Peyer's patch (tissue), 4 donors: Measurements from ENCODE around the gene CDKAL1.

Source experiments
- POLR2A ChIP-seq, 2 donors: fragments of 450-650 bp; IDR thresholded peaks; one replicate each; pipeline ENCODE4 v1.5.1; 2017; ENCODE audit warnings: antibody characterized with exemption in 2 of 2, mild to moderate bottlenecking in 2 of 2, moderate library complexity in 2 of 2
- TF ChIP-seq, protein P1 (sequence below), 6 experiments: fragments of 450-650 bp in 4 of 6; fragments of 200-600 bp in 2 of 6; sonication (generic) in 1 of 6; IDR thresholded peaks; one replicate each; pipeline ENCODE4 v1.5.1; 2017 to 2019; ENCODE audit warnings: antibody characterized with exemption in 6 of 6, mild to moderate bottlenecking in 3 of 6, moderate library complexity in 1 of 6

DNA sequence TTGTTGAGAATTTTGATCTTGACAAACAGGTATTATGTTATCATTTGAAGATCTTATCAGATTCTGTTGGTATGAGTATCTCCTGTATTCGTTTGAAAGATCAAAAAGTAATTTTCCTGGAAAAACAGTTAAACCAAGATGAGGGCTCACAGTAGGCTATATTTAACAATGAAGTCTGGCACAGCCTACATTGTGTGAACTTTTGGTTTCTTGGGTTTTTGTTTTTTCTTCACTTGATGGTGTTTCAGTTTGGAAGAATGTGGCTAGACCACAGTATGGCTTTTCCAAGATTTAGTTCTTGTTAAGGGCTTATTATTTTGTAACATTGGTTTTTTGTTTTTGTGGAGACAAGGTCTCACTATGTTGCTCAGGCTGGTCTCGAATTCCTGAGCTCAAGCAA is 306.4 kb downstream of the CDKAL1 start:
- TF ChIP-seq, protein P1, sequence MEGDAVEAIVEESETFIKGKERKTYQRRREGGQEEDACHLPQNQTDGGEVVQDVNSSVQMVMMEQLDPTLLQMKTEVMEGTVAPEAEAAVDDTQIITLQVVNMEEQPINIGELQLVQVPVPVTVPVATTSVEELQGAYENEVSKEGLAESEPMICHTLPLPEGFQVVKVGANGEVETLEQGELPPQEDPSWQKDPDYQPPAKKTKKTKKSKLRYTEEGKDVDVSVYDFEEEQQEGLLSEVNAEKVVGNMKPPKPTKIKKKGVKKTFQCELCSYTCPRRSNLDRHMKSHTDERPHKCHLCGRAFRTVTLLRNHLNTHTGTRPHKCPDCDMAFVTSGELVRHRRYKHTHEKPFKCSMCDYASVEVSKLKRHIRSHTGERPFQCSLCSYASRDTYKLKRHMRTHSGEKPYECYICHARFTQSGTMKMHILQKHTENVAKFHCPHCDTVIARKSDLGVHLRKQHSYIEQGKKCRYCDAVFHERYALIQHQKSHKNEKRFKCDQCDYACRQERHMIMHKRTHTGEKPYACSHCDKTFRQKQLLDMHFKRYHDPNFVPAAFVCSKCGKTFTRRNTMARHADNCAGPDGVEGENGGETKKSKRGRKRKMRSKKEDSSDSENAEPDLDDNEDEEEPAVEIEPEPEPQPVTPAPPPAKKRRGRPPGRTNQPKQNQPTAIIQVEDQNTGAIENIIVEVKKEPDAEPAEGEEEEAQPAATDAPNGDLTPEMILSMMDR (IDR thresholded peaks at IDR 0.05), result no peak
- no peak for TF ChIP-seq POLR2A (IDR thresholded peaks at IDR 0.05)
